GM21529 (cell line): ENCODE data around the gene ZNF658.
"Not testable (repeated sequence)": the region's sequence is repeated elsewhere in the genome, so short reads cannot be mapped to it uniquely, and the experiment has no call there.

Experiments used
- ATAC-seq: cut with Tn5 transposase; IDR thresholded peaks from one replicate; pipeline ENCODE4 v1.9.1; 2021; ENCODE audit not compliant: unreplicated experiment

Gene ZNF658

DNA sequence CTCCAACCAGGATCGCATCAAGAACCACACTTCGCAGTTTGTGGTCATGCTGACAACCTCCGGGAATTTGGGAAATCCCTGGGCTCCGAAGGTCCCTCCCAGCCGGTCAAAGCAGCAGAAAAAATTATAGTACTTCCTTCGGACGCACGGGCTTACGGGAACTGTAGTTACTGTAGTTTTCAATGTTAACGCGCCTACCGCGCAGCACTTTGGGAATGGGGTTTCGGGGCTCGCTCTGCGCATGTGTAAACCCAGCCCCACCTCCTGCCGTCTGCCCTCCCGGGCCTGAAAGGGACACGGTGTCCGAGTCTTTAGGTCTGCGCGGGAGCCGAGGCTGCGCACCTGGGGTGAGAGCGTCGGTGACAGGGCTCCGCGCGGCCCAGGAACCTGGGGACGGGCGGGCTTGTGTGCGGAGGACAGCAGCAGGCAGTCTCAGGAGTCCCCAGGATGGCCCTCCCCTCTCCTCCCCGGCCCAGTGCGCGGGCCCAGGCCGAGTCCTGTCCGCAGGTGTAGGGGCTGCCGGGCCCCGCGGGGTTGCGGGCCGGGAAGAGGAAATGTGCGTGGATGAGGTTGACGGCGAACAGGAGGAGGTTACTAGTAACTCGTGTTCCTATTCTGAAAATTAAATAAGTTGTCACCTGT lies at the start of gene ZNF658:
Gene ZNF658, plus strand, starts transcription at position 236 of the 642 bp plus-strand sequence. CDS start 2,837 bp downstream, outside the sequence.
- ATAC-seq, result peak; percentile 97

DNA sequence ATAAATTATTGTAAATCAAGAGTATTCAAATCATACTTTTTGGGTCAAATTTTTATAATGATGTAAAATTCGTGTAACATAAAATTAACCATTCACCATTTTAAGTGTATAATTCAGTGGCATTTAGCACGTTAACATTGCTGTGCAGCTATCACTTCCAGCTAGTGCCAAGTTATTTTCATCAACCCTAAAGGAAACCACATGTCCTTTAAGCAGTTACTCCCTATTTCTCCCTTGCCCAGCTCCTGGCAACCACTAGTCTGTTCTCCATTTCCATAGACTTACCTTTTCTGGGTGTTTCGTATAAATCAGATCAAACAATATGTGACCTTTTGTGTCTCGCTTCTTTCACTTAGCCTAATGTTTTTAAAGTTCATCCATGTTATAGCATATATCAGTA lies 38.8 kb upstream of the ZNF658 start:
- not testable (repeated sequence) for ATAC-seq

DNA sequence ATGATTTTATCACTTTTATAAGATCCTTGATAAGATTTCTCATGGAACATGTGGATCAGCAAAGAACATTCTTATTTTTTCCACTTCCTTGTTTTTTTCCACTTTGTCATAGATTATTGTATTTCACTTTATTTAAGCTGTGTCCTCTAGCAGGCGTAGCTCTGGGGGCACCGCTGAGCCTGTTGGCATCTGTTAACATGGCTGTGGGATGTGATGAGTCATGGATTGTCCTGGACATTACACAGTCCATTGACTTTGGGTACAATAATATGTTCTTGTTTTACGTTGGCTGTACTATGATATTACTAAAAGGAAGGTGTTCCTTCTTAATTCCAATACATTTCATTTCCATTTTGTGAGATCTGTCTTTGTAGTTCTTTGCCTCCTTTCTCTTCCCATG lies 31.9 kb upstream of the ZNF658 start:
- not testable (repeated sequence) for ATAC-seq

DNA sequence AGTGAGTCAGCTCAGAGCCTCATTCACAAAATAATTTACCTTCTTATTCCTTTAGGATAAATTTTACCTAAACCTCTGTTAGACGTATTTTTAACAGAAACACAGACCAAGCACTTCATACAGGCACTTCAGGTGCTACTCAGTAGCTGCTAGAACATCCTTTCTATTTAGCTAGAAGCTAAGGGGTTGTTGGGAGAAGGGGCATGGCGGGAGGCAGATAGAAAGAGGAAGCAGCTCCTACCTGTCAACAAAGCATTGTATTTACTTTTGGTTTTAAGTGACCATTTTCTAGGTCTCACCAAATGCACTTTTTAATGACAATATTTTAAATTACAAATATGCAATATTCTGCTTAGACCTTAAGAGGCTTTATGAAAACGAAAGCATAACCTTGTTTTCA lies 19.9 kb upstream of the ZNF658 start:
- ATAC-seq, result not testable (repeated sequence)

DNA sequence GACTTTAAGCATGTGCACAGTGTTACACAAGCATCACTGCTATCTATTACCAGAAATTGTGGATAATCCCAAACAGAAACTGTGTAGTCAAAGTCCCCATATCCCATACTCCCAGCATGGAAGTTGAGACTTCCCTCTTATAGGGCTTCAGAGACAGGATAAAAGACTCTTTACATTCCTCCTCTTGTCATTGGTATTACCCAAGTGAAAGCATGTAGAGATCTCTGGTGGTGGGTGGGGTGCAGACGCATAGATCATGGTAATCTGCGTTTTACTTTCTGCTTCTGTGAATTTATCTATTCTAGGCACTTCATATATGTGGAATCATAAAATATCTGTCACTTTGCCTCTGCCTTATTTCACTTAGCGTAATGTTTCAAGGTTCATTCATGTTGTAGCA lies 18.7 kb upstream of the ZNF658 start:
- not testable (repeated sequence) for ATAC-seq

DNA sequence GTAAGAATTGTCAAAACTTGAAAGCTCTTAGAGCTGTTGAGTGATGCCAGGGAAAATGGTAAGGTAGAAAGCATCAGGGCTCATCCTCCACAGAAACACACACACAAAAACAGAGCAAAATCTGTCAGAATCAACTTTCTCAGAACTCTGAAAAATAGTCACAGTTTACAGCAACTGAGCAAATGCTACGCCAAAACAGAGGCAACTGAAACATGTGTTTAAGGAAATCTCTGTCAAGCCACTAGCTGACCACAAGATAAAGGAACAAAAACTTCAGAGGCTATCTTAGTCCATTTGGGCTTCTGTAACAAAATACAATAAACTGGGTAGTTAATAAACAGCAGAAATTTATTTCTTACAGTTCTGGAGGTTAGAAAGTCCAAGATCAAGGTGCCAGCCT lies 10.2 kb upstream of the ZNF658 start:
- peak; percentile 93 for ATAC-seq

DNA sequence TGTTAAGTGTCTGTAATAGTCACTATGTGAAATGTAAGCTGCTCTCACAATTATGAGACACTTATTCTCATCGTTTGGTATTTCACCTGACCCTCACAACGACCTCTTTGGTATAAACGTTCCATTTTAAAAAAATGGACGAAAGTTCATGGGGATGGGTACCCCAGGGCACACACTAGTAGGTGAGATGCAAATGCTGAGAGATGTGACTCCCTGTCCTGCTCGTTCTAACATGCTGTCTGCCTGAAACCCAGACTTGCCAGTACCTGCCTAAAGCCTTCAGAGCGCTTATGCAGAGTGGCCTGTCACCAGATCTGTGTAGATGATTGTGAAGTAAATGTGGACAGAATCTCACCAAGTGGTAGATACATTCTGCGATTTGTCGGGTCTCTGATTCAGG lies 616 bp downstream of the ZNF658 start:
- peak; percentile 15 for ATAC-seq

DNA sequence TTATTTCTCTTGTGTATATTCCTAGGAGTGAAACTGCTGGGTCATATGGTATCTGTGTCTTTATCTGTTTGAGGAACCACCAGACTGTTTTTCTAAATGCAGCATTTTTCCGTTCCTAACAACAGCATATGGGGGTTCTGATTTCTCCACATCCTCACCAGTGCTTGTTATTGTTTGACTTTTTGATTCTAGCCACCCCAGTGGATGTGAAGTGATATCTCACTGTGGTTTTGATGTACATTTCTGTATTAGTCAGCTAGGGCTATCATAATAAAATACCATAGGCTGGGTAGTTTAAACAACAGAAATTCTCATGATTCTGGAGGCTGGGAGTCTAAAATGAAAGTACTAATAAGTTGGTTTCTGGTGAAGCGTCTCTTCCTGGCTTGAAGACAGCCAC lies 9.0 kb downstream of the ZNF658 start:
- not testable (repeated sequence) for ATAC-seq

DNA sequence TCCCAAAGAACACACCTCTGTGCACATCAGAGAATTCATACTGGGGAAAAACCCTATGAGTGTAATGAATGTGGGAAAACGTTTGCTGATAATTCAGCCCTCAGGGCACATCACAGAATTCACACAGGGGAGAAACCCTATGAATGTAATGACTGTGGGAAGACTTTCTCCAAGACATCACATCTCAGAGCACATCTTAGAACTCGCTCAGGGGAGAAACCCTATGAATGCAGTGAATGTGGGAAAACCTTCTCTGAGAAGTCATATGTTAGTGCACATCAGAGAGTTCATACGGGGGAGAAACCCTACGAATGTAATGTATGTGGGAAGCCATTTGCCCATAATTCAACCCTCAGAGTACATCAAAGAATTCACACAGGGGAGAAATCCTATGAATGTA lies 19.5 kb downstream of the ZNF658 start:
- ATAC-seq, result not testable (repeated sequence)

DNA sequence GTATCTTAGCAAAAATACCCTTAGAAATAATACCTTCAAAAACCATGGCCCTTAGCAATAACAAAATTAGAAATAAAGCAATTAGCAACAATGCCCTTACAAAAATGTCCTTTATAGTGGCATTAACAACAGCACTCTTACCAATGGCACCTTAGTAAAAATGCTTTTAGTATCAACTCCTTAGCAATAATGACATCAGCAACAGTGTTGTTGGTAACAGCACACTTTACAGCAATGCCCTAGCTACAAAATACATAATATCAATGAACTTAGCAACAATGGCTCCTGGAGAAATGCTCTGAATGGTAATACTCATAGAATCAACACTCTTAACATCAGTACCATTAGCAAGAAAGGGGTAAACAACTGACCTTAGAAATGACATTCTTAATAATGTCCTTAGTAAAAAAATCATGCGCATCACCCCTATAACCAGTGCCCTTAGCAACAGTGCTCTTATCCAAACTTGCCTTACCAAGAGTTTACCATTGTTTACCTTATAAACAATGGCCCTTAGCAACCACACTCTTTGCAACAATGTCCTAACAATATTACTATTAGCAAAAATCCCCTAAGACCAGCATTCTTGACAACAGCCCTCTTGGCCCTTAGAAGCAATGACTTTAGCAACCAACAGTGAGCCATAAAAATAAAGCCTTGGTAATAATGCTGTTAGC lies 35.8 kb downstream of the ZNF658 start:
- ATAC-seq, result not testable (repeated sequence)

DNA sequence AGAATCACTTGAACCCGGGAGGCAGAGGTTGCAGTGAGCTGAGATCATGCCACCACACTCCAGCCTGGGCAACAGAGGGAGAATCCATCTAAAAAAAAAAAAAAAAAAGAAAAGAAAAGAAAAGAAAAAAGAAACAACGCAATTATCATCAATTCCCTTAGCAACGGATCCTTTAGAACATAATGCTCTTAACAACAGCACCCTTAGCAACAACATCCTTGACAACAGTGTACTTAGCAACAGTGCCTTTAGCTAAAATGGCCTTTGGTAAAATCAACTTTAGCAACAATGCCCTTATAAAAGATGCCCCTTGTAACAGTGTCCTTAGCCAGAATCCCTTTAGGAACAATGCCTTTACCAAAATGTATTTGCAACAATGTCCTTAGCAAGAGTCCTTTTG lies 37.1 kb downstream of the ZNF658 start:
- ATAC-seq, result not testable (repeated sequence)

DNA sequence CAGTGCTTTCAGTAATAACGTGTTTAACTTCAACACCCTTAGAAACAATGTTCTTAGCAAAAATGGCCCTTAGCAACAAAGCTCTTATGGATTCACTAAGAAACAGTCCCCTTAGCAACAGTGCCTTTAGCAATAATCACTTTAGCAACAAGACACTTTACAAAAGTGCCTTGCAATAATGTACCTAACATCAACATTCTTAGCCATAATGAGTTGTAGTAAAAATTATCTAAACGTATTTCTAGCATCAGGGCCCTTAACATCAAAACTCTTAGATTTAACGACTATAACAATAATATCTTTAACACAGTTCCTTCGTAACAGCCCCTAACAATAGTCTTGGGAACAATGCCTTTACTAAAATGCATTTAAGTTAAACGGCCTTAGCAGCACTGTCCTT lies 37.8 kb downstream of the ZNF658 start:
- not testable (repeated sequence) for ATAC-seq

DNA sequence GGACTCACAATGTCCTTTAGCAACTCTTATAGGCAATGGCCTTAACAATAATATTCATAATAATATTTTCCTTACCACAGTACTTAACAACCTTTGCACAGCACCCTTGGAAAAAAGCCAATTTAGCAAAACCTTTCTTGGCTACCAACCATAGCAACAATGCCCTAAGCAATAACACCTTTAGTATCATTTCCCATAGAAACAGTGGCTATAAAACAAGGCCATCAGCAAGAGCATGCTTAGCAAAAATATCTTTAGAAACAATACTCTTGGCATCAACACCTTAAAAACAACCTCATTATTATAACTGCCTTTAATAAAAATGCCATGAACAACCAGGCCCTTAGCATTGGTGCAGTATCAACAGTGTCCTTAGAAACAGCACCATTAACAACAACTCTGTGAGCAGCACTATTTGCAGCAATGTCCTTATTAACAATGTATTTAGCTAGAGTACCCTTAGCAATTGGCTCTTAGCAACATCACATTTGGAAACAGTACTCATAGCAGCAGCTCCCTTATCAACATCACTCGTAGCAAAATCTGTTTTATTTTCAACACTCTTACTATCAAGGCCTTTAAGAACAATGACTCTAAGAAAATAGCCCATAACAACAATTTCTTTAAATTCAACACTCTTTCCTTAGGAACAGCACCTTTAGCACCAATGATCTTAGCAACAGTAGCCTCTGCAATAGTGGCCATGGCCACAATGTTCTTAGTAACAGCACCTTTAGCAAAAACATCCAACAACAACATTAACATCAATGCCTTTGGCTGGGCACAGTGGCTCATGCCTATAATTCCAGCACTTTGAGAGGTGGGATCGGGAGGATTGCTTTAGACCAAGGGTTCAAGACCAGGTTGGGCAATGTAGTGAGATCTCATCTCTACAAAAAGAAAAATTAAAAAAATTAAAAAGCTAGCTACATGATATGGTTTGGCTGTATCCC lies 39.6 kb downstream of the ZNF658 start:
- not testable (repeated sequence) for ATAC-seq

DNA sequence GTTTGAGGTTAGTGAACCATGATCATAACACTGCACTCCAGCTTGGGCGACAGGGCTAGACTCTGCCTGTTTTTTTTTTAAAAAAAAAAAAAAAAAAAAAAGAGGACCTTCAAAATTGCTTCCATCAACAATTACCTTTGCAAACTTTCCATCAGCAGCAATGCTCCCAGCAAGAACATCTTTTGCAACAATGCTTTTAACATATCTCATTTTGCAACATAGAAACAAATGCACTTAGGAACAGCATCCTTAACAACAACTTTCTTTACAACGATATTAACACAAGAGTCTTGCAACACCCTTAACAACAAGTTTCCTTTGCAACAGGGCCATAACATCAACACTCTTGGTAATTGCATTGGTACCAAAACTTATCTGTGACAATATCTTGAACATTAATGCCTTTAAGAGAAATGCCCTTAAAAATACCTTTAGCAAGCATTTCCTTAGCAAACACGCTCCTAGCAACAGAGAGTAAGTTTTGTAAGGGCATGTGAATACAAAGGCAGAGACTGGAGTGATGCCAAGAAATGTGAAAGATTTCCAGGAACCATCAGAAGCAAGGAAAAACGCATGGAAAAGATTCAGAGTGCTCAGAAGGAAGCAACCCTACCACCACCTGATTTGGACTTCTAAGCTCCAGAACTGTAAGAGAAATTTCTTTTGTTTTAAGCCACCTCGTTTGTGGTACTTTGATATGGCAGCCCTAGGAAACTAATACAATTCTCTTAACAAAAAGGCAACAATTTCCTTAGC lies 42.1 kb downstream of the ZNF658 start:
- ATAC-seq, result not testable (repeated sequence)

DNA sequence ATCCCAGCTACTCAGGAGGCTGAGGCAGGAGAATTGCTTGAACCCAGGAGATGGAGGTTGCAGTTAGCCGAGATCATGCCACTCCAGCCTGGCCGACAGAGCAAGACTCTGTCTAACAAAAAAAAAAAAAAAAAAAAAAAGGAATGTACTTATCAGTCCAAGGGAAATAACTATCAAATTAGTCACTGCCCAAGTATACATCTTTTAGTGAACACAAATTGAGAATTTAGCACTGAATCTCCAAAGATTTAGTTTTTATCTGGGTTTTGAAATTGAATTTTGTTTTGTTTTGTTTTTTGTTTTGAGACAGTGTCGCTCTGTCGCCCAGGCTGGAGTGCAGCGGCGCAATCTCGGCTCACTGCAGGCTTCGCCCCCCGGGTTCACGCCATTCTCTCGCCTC lies 52.1 kb downstream of the ZNF658 start:
- not testable (repeated sequence) for ATAC-seq
